Stimulated activated CD8-positive, alpha-beta memory T cell treated with anti-CD3 and anti-CD28 coated beads, Interleukin-12 subunit alpha, Interleukin-12 subunit beta, amount 100 ng/mL, for 4 hours (primary cell): ENCODE measurements around the gene ZSWIM6.

ENCODE experiments used
- DNase-seq: peaks from one replicate; pipeline ENCODE4 v3.0.0-alpha.2; 2020; ENCODE audit warnings: low read depth

ZSWIM6 gene

GRCh38 chr5:61538722-61539501 lies 206.9 kb downstream of the ZSWIM6 start:
- no peak for DNase-seq

- DNase-seq, result no peak
Observed at GRCh38 chr5:61549530-61549929, 217.5 kb downstream of the ZSWIM6 start.

GRCh38 chr5:61551637-61552313 lies 219.7 kb downstream of the ZSWIM6 start:
- no peak for DNase-seq

GRCh38 chr5:61559146-61559545 lies 227.1 kb downstream of the ZSWIM6 start:
- no peak for DNase-seq

- DNase-seq, result no peak
Observed at GRCh38 chr5:61559722-61560121, 227.7 kb downstream of the ZSWIM6 start.

GRCh38 chr5:61563401-61563800 lies 231.3 kb downstream of the ZSWIM6 start:
- DNase-seq, result no peak

- no peak for DNase-seq
Observed at GRCh38 chr5:61567337-61567736, 235.3 kb downstream of the ZSWIM6 start.

GRCh38 chr5:61569353-61569752 lies 237.3 kb downstream of the ZSWIM6 start:
- no peak for DNase-seq

- DNase-seq, result no peak
Observed at GRCh38 chr5:61570767-61571166, 238.7 kb downstream of the ZSWIM6 start.

GRCh38 chr5:61572959-61573358 lies 240.9 kb downstream of the ZSWIM6 start:
- no peak for DNase-seq

- no peak for DNase-seq
Observed at GRCh38 chr5:61575103-61575502, 243.0 kb downstream of the ZSWIM6 start.

- no peak for DNase-seq
Observed at GRCh38 chr5:61575581-61575980, 243.5 kb downstream of the ZSWIM6 start.

GRCh38 chr5:61576556-61576955 lies 244.5 kb downstream of the ZSWIM6 start:
- DNase-seq, result no peak

- no peak for DNase-seq
Observed at GRCh38 chr5:61578858-61579503, 246.9 kb downstream of the ZSWIM6 start.

GRCh38 chr5:61582205-61582820 lies 250.3 kb downstream of the ZSWIM6 start:
- no peak for DNase-seq

- no peak for DNase-seq
Observed at GRCh38 chr5:61582887-61583286, 250.8 kb downstream of the ZSWIM6 start.

GRCh38 chr5:61586096-61587084 lies 254.3 kb downstream of the ZSWIM6 start:
- DNase-seq, result no peak

- DNase-seq, result no peak
Observed at GRCh38 chr5:61587125-61587524, 255.1 kb downstream of the ZSWIM6 start.

- no peak for DNase-seq
Observed at GRCh38 chr5:61588216-61588615, 256.2 kb downstream of the ZSWIM6 start.

GRCh38 chr5:61589946-61590345 lies 257.9 kb downstream of the ZSWIM6 start:
- no peak for DNase-seq

- DNase-seq, result no peak
Observed at GRCh38 chr5:61590473-61590872, 258.4 kb downstream of the ZSWIM6 start.
